OCI-LY3 (cell line): ENCODE data around the gene ERC2.

Source experiments
- EZH2phosphoT487 ChIP-seq: fragments of 200-600 bp; shearing (Covaris generic); IDR thresholded peaks from 2 replicates; pipeline ENCODE4 v1.6.1; 2018; ENCODE audit warnings: antibody characterized with exemption, mixed run types, low read depth
- TF ChIP-seq, protein P1 (sequence below): fragments of 200-600, 300-600 bp; sonication (generic); IDR thresholded peaks from 2 replicates; pipeline ENCODE4 v1.5.1; 2014; ENCODE audit warnings: antibody characterized with exemption, low read length, low read depth

DNA sequence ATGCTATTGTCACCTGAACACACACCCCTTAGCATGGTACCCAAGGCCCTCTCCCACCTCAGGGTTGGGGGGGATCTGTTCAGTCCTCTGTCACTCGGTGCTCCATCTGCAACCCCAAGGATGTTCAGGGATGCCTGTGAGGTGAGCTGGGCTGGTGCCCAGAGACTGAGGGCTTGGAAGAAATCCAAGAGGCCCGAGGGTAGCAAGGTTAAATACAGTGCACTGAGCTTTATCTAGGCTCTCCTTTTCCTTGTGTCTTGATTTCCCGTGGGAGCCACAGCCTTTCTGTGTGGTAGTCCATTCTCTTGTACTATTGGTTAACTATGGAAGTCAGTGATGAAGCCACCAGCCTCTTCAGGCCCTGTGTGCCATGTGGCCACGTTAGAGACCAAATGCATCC, 962.5 kb downstream of the ERC2 start:
- TF ChIP-seq, protein P1, sequence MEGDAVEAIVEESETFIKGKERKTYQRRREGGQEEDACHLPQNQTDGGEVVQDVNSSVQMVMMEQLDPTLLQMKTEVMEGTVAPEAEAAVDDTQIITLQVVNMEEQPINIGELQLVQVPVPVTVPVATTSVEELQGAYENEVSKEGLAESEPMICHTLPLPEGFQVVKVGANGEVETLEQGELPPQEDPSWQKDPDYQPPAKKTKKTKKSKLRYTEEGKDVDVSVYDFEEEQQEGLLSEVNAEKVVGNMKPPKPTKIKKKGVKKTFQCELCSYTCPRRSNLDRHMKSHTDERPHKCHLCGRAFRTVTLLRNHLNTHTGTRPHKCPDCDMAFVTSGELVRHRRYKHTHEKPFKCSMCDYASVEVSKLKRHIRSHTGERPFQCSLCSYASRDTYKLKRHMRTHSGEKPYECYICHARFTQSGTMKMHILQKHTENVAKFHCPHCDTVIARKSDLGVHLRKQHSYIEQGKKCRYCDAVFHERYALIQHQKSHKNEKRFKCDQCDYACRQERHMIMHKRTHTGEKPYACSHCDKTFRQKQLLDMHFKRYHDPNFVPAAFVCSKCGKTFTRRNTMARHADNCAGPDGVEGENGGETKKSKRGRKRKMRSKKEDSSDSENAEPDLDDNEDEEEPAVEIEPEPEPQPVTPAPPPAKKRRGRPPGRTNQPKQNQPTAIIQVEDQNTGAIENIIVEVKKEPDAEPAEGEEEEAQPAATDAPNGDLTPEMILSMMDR: no peak
- TF ChIP-seq EZH2phosphoT487: no peak
